Right lobe of liver (tissue), 4 donors: Measurements from ENCODE around the gene PODXL.

Experiments used
- POLR2A ChIP-seq: fragments of 450-650 bp; IDR thresholded peaks from one replicate; pipeline ENCODE4 v1.6.1; 2017; ENCODE audit warnings: antibody characterized with exemption, mild to moderate bottlenecking
- TF ChIP-seq, protein P1 (sequence below), 4 donors: fragments of 200-600 bp in 3 of 4; fragments of 450-650 bp in 1 of 4; IDR thresholded peaks; one replicate each; pipeline versions ENCODE4 v1.5.1 to v1.8.0; 2016 to 2022; ENCODE audit warnings: antibody characterized with exemption in 4 of 4, mild to moderate bottlenecking in 2 of 4
- donor health status: DM: no; HTN: no; CAD: no.
- donor health status: DM: no; HTN: no; CAD: no.
- donor health status: DM: no; HTN: yes; CAD: no.

DNA sequence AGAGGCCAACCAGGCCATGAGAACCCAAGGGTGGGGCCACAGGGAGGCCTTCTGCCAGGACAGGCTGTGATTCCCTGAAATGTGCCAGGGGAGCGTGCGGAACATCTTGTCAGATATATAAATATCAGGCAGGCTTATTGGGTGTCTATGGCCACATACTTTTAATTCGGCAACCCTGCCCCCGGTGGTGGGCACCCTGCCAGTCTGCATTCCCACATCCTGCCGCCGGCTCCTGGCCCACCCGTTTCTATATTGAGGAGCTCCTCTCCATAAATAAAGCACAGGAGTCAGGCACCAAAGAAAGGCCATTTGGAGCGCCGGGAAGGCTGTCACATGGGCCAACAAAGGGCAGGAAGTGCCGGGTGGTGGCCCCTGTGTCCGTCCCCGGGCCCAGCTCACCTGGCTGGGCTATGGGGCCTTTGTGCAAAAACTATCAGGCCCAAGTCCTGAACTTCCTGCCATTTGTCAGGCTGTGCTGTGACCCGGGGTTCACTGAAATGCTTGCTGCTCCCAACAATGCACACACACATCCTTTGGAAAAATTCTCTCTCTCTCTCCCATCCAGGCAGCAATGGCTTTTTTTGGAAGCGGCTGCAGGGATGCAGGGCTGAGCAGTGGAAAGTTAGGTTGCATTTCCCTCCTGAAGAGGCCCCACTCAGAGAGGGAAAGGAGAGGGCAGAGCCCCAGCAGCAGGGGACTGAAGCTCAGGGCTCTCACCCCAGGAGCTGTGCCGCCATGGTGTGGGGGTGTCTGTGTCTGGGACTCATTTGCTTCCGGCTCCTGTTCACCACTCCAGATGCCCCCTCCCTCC, 25.0 kb upstream of the PODXL start:
- TF ChIP-seq, protein P1, sequence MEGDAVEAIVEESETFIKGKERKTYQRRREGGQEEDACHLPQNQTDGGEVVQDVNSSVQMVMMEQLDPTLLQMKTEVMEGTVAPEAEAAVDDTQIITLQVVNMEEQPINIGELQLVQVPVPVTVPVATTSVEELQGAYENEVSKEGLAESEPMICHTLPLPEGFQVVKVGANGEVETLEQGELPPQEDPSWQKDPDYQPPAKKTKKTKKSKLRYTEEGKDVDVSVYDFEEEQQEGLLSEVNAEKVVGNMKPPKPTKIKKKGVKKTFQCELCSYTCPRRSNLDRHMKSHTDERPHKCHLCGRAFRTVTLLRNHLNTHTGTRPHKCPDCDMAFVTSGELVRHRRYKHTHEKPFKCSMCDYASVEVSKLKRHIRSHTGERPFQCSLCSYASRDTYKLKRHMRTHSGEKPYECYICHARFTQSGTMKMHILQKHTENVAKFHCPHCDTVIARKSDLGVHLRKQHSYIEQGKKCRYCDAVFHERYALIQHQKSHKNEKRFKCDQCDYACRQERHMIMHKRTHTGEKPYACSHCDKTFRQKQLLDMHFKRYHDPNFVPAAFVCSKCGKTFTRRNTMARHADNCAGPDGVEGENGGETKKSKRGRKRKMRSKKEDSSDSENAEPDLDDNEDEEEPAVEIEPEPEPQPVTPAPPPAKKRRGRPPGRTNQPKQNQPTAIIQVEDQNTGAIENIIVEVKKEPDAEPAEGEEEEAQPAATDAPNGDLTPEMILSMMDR (IDR thresholded peaks at IDR 0.05): no peak
- no peak for TF ChIP-seq POLR2A
